ENCODE data around the gene OR10A3.

DNA sequence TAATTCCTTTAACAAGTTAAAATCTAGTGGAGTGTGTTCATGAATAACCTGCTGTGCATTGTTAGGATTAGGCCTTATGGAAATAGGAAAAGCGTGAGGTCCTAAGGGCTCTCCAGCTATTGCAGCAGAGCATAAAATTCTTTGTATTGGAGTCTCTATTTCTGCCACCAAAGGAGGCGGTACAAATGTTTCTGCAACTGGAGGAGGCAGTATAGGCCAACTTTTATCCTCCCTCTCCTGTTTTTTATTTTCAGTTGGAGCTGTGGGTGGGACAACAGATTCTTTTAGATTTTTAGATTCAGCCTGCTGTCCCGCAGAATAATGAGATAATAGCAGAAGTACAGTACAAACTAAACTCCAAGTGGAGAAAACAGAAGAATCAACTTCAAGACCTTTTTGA is 36.6 kb downstream of the OR10A3 start:
- TF ChIP-seq, protein P1, sequence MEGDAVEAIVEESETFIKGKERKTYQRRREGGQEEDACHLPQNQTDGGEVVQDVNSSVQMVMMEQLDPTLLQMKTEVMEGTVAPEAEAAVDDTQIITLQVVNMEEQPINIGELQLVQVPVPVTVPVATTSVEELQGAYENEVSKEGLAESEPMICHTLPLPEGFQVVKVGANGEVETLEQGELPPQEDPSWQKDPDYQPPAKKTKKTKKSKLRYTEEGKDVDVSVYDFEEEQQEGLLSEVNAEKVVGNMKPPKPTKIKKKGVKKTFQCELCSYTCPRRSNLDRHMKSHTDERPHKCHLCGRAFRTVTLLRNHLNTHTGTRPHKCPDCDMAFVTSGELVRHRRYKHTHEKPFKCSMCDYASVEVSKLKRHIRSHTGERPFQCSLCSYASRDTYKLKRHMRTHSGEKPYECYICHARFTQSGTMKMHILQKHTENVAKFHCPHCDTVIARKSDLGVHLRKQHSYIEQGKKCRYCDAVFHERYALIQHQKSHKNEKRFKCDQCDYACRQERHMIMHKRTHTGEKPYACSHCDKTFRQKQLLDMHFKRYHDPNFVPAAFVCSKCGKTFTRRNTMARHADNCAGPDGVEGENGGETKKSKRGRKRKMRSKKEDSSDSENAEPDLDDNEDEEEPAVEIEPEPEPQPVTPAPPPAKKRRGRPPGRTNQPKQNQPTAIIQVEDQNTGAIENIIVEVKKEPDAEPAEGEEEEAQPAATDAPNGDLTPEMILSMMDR (IDR thresholded peaks at IDR 0.05; ENCODE audit: low read length) = no peak
- TF ChIP-seq EZH2 (IDR thresholded peaks at IDR 0.05; ENCODE audit: borderline replicate concordance, low read length) = no peak

Data from OCI-LY1 (cell line).